DOHH2 (cell line): ENCODE measurements around the gene JUN.
"Not testable (repeated sequence)": the region's sequence is repeated elsewhere in the genome, so short reads cannot be mapped to it uniquely, and the experiment has no call there.

Experiments
- H3F3A ChIP-seq: fragments of 200-600 bp; sonication (generic), shearing (Covaris generic); 2 replicates; pipeline ENCODE4 v1.6.0; 2016; ENCODE audit warnings: antibody characterized with exemption, mild to moderate bottlenecking; ENCODE audit not compliant: control insufficient read depth, insufficient read depth
- H3K27ac ChIP-seq: fragments of 200-600 bp; sonication (generic); 2 replicates; pipeline ENCODE4 v1.5.1; 2014; ENCODE audit warnings: low read depth, mild to moderate bottlenecking, low read length, moderate library complexity
- H3K27me3 ChIP-seq: fragments of 200-600 bp; sonication (generic); 2 replicates; pipeline ENCODE4 v1.6.1; 2014; ENCODE audit warnings: mild to moderate bottlenecking, low read length, mixed read lengths; ENCODE audit not compliant: control insufficient read depth
- H3K36me3 ChIP-seq: fragments of 200-600 bp; sonication (generic); 2 replicates; pipeline ENCODE4 v1.6.1; 2014; ENCODE audit warnings: mild to moderate bottlenecking, low read length, moderate library complexity, mixed read lengths; ENCODE audit not compliant: control insufficient read depth
- H3K4me1 ChIP-seq: fragments of 200-600 bp; sonication (generic); 2 replicates; pipeline ENCODE4 v1.6.1; 2014; ENCODE audit warnings: mild to moderate bottlenecking, low read length, mixed read lengths; ENCODE audit not compliant: control insufficient read depth
- H3K4me2 ChIP-seq: fragments of 200-600 bp; sonication (generic); 2 replicates; pipeline ENCODE4 v1.6.0; 2014; ENCODE audit warnings: mild to moderate bottlenecking, low read length, moderate library complexity
- H3K4me3 ChIP-seq: fragments of 200-600 bp; sonication (generic); 2 replicates; pipeline ENCODE4 v1.5.1; 2014; ENCODE audit warnings: mild to moderate bottlenecking, low read length, mixed read lengths
- H3K79me2 ChIP-seq: fragments of 200-600 bp; sonication (generic); 2 replicates; pipeline ENCODE4 v1.6.1; 2014; ENCODE audit warnings: mild to moderate bottlenecking, low read length, mixed read lengths; ENCODE audit not compliant: control insufficient read depth
- H3K9me2 ChIP-seq: fragments of 200-600 bp; sonication (generic); replicated peaks from 2 replicates; pipeline ENCODE4 v1.6.1; 2014; ENCODE audit warnings: mild to moderate bottlenecking, low read length, mixed read lengths; ENCODE audit not compliant: control insufficient read depth
- H3K9me3 ChIP-seq: fragments of 200-600 bp; sonication (generic); 2 replicates; pipeline ENCODE4 v1.6.1; 2014; ENCODE audit warnings: antibody characterized with exemption, low read length, mixed read lengths; ENCODE audit not compliant: control insufficient read depth, insufficient read depth
- H4K20me1 ChIP-seq: fragments of 200-600 bp; sonication (generic); 2 replicates; pipeline ENCODE4 v1.6.0; 2014; ENCODE audit warnings: low read depth, mild to moderate bottlenecking, antibody characterized with exemption, low read length, moderate library complexity; ENCODE audit not compliant: control insufficient read depth, insufficient read depth
- EZH2phosphoT487 ChIP-seq: fragments of 200-600 bp; sonication (generic); IDR thresholded peaks from 2 replicates; pipeline ENCODE4 v1.6.1; 2017; ENCODE audit warnings: borderline replicate concordance, mild to moderate bottlenecking, antibody characterized with exemption, low read length, moderate library complexity, mixed read lengths
- TF ChIP-seq, protein P1 (sequence below): fragments of 200-600 bp; sonication (generic); IDR thresholded peaks from one replicate; pipeline ENCODE4 v1.5.1; 2014; ENCODE audit warnings: antibody characterized with exemption, mild to moderate bottlenecking, low read depth, low read length; ENCODE audit not compliant: poor library complexity, severe bottlenecking

Gene JUN

DNA sequence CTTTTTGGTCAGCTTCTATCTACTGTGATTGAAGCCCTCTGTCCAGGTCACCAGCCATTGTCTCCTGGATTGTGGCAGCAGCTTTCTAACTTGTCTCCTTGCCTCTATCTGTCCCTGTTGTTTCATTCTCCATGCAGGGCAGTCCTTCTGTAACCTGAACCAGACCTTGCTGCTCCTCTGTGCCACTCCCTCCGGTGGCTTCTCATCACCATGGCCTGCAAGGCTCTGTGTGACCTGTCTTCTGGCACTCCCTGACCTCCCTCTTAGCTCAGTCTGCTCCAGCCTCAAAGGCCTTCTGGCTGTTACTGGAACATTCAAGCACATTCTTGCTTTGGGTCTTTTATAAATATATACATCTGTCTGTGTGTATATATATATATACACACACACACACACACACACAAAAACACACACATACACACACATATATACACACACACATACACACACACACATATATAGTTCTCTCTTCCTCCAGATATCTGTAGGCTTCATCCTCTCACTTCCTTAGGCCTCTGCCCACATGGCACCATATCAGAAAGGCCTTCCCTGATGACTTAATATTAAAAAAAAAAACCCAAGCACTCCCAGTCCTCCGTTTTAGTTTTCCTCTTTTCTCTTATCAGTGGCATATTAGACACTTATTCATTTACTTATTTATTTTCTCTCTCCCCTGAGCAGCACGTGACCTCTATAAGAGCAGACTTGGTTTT is 21.2 kb upstream of the JUN start:
- no peaks in the 10 kb centered on the region for H3K27me3 ChIP-seq
- no peaks in the 10 kb centered on the region for H3K9me3 ChIP-seq
- H3K79me2 ChIP-seq, result no peaks in the 10 kb centered on the region
- H3K9me2 ChIP-seq, result no peaks in the 10 kb centered on the region
- H3K4me2 ChIP-seq, result no peak overlapping the region
- no peak overlapping the region for H3K27ac ChIP-seq
- H3K4me3 ChIP-seq, result no peak overlapping the region
- TF ChIP-seq, protein P1, sequence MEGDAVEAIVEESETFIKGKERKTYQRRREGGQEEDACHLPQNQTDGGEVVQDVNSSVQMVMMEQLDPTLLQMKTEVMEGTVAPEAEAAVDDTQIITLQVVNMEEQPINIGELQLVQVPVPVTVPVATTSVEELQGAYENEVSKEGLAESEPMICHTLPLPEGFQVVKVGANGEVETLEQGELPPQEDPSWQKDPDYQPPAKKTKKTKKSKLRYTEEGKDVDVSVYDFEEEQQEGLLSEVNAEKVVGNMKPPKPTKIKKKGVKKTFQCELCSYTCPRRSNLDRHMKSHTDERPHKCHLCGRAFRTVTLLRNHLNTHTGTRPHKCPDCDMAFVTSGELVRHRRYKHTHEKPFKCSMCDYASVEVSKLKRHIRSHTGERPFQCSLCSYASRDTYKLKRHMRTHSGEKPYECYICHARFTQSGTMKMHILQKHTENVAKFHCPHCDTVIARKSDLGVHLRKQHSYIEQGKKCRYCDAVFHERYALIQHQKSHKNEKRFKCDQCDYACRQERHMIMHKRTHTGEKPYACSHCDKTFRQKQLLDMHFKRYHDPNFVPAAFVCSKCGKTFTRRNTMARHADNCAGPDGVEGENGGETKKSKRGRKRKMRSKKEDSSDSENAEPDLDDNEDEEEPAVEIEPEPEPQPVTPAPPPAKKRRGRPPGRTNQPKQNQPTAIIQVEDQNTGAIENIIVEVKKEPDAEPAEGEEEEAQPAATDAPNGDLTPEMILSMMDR, result no peak
- TF ChIP-seq EZH2phosphoT487, result no peak
- H3K36me3 ChIP-seq, result no peaks in the 10 kb centered on the region
- H4K20me1 ChIP-seq, result no peaks in the 10 kb centered on the region
- H3K4me1 ChIP-seq, result peaks cover 8% of the 10 kb centered on the region; the same call in 1 of the 2 replicates
- H3F3A ChIP-seq, result no peaks in the 10 kb centered on the region

DNA sequence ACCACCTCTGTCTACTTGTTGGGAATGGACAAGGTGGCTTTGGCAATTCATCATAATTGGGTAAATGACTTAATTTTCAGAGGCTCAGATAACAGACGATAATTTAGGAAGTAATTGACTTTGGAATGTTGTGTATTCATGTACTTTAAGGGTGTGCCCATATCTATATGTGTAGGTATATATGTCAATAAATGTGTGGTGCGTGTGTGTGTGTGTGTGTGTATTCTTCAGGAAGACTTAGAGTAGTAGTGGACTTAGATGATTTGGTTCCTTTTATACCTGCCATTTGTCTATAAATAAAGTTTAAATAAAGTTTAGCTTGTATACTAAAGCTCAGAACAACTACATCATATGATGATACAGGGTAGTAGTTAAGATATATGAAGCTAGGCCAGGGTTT is 20.0 kb upstream of the JUN start:
- no peak for TF ChIP-seq EZH2phosphoT487
- TF ChIP-seq, protein P1, result no peak
- Histone ChIP-seq H4K20me1 (no peaks in the 10 kb centered on the region), H3K4me3 (no peak overlapping the region), H3K79me2 (no peaks in the 10 kb centered on the region), H3K36me3 (no peaks in the 10 kb centered on the region), H3K27me3 (no peaks in the 10 kb centered on the region), H3K9me3 (no peaks in the 10 kb centered on the region), H3K27ac (no peak overlapping the region), H3K4me2 (no peak overlapping the region), H3F3A (no peaks in the 10 kb centered on the region), H3K9me2 (no peaks in the 10 kb centered on the region), H3K4me1 (peaks cover 8% of the 10 kb centered on the region; the same call in 1 of the 2 replicates)

DNA sequence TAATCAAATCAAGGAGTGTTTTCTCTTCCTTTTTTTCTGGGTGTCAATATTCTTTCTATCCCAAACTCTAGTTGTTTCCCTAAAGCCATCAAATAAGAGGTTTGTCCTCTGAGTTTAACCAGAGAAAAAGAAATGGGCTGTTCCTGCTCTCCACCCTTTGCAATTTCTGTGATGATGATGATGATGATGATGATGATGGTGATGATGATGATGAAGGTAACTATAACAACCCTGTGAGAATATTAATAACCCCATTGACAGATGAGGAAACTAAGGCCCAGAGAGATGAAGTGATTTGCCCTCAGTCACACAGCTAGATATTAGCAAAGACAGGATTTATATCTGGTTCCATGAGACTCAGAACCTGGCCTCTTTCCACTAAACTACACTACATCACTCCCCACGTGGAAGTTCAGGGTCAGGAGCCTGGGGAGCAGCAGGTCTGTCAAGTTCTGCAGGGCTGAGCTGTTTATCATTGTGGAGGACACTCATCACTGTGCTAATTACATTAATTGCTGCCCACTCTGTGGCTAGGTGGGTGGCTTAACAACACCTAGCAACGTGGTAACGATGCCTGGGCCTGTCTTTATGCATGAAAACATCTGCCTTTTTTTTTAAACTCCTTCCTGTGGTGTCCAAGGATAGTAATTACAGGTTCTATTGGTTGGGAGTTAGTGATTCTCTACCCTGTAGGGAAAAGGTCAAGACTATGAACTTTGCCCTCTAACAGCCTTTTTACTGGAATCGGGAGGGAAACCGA is 19.0 kb upstream of the JUN start:
- no peaks in the 10 kb centered on the region for H3F3A ChIP-seq
- H3K79me2 ChIP-seq, result no peaks in the 10 kb centered on the region
- no peaks in the 10 kb centered on the region for H4K20me1 ChIP-seq
- H3K4me3 ChIP-seq, result no peak overlapping the region
- no peak overlapping the region for H3K27ac ChIP-seq
- TF ChIP-seq, protein P1, result no peak
- TF ChIP-seq EZH2phosphoT487, result no peak
- H3K36me3 ChIP-seq, result no peaks in the 10 kb centered on the region
- no peaks in the 10 kb centered on the region for H3K9me2 ChIP-seq
- H3K4me1 ChIP-seq, result peaks cover 8% of the 10 kb centered on the region; the same call in 1 of the 2 replicates
- no peak overlapping the region for H3K4me2 ChIP-seq
- H3K9me3 ChIP-seq, result no peaks in the 10 kb centered on the region
- no peaks in the 10 kb centered on the region for H3K27me3 ChIP-seq

DNA sequence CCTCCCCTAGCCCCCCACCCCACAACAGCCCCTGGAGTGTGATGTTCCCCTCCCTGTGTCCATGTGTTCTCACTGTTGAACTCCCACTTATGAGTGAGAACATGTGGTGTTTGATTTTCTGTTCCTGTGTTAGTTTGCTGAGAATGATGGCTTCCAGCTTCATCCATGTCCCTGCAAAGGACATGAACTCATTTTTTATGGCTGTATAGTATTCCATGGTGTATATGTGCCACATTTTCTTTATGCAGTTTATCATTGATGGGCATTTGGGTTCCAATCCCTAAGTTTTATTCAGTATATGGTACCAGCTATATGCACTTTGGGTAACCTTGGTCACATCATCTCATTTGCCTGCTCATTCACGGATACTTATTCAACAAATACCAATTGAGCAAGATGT is 17.4 kb upstream of the JUN start:
- H3K9me3 ChIP-seq, H3K4me1 ChIP-seq, H3K9me2 ChIP-seq, H4K20me1 ChIP-seq, H3F3A ChIP-seq, H3K27ac ChIP-seq, H3K4me2 ChIP-seq, H3K79me2 ChIP-seq, H3K36me3 ChIP-seq, H3K27me3 ChIP-seq, H3K4me3 ChIP-seq: not testable (repeated sequence)
